GM12878 (cell line): ENCODE measurements around the gene SLC18A3. TPM values are rescaled to one million over a fixed set of nuclear protein-coding genes. Genes with fewer than 3 reads are reported as not detected.

ENCODE experiments used
- ATAC-seq: fragments of 200-7000 bp; cut with Tn5 transposase; 3 replicates; pipeline ENCODE4 v1.9.1; 2020; ENCODE audit warnings: mild to moderate bottlenecking, moderate library complexity
- BruUV-seq: library from RNA; stranded (reverse); fragments of 400-500 nt; replicated peaks from 2 replicates; lab custom pipeline; 2021; lab: Mats Ljungman, UMichigan
- CTCF ChIA-PET: fragments of 300-600 bp; sonication (Branson Sonifier 250); formaldehyde crosslinking; extraction: SDS; loops from one replicate; lab custom pipeline; 2021; ENCODE audit warnings: inconsistent platforms; lab: Yijun Ruan, JAX
- POLR2A ChIA-PET: fragments of 350-600 bp; formaldehyde crosslinking; extraction: SDS; loops from one replicate; lab custom pipeline; 2021; ENCODE audit warnings: inconsistent platforms; lab: Charles Lee
- RAD21 ChIA-PET: fragments of 300-600 bp; sonication (Branson Sonifier 250); formaldehyde crosslinking; loops from one replicate; lab custom pipeline; 2023; ENCODE audit warnings: antibody characterized with exemption; ENCODE audit not compliant: unreplicated experiment; lab: Charles Lee
- SMC1A ChIA-PET: fragments of 300-600 bp; sonication (Branson Sonifier 250); formaldehyde crosslinking; loops from one replicate; lab custom pipeline; 2023; ENCODE audit not compliant: unreplicated experiment, uncharacterized antibody; lab: Charles Lee
- DNase-seq: peaks from one replicate; pipeline ENCODE4 v3.0.0-alpha.2; 2011; ENCODE audit warnings: low read depth, low spot score
- FAIRE-seq: peaks from 3 replicates; lab custom pipeline; 2011; peaks lifted over from hg19 to GRCh38; lab: Jason Lieb, UNC
- H2AFZ ChIP-seq: 2 replicates; pipeline ENCODE4 v1.6.0; 2011; ENCODE audit warnings: low read depth, low read length, control low read depth; ENCODE audit not compliant: control insufficient read depth
- H3K27ac ChIP-seq: 2 replicates; pipeline ENCODE4 v1.5.1; 2011; ENCODE audit warnings: control low read depth; ENCODE audit not compliant: control insufficient read depth, insufficient read depth
- H3K27me3 ChIP-seq, 2 experiments: replicated peaks in 1 of 2; 2 replicates each; pipeline versions ENCODE4 v1.6.0 to v1.6.1; 2011; ENCODE audit warnings: low read length in 1 of 2; ENCODE audit not compliant: control insufficient read depth in 2 of 2, insufficient read depth in 2 of 2
- H3K36me3 ChIP-seq, 2 experiments: 2 replicates each; pipeline ENCODE4 v1.5.1; 2011; ENCODE audit warnings: low read length in 1 of 2; ENCODE audit not compliant: control insufficient read depth in 2 of 2, insufficient read depth in 2 of 2
- H3K4me1 ChIP-seq: 2 replicates; pipeline ENCODE4 v1.6.1; 2011; ENCODE audit warnings: mild to moderate bottlenecking, low read length, moderate library complexity, mixed read lengths; ENCODE audit not compliant: control insufficient read depth, insufficient read depth
- H3K4me2 ChIP-seq: 2 replicates; pipeline ENCODE4 v1.6.0; 2011; ENCODE audit warnings: control low read depth; ENCODE audit not compliant: control insufficient read depth, insufficient read depth
- H3K4me3 ChIP-seq: fragments of 200-600 bp; sonication (generic); 2 replicates; pipeline ENCODE4 v1.5.1; 2016
- H3K79me2 ChIP-seq: 2 replicates; pipeline ENCODE4 v1.6.0; 2011; ENCODE audit warnings: low read length; ENCODE audit not compliant: control insufficient read depth, insufficient read depth
- H3K9ac ChIP-seq: 2 replicates; pipeline ENCODE4 v1.8.0; 2011; ENCODE audit warnings: low read length, control low read depth, mixed read lengths; ENCODE audit not compliant: control insufficient read depth, insufficient read depth
- H3K9me3 ChIP-seq: replicated peaks from 3 replicates; pipeline ENCODE4 v1.5.1; 2011; ENCODE audit warnings: mild to moderate bottlenecking, low read length; ENCODE audit not compliant: control insufficient read depth, insufficient read depth
- H4K20me1 ChIP-seq: 2 replicates; pipeline ENCODE4 v1.6.0; 2011; ENCODE audit not compliant: control insufficient read depth, insufficient read depth
- CBX3 ChIP-seq: fragments of 200-600 bp; sonication (generic); IDR thresholded peaks from 2 replicates; pipeline ENCODE4 v1.6.1; 2016; ENCODE audit warnings: low read depth, borderline replicate concordance
- E4F1 ChIP-seq: fragments of 450-650 bp; IDR thresholded peaks from 2 replicates; pipeline ENCODE4 v1.6.1; 2018; ENCODE audit warnings: borderline replicate concordance, mild to moderate bottlenecking; ENCODE audit not compliant: partially characterized antibody
- HDGF ChIP-seq: fragments of 450-650 bp; IDR thresholded peaks from 2 replicates; pipeline ENCODE4 v1.6.1; 2016; ENCODE audit warnings: antibody characterized with exemption
- KDM1A ChIP-seq: fragments of 200-600 bp; sonication (generic); IDR thresholded peaks from 2 replicates; pipeline ENCODE4 v1.6.1; 2016; ENCODE audit warnings: borderline replicate concordance
- LARP7 ChIP-seq: fragments of 450-650 bp; IDR thresholded peaks from 2 replicates; pipeline ENCODE4 v1.6.1; 2017; ENCODE audit warnings: mild to moderate bottlenecking
- NFIC ChIP-seq: IDR thresholded peaks from 2 replicates; pipeline ENCODE4 v1.6.1; 2012; ENCODE audit warnings: low read depth, mild to moderate bottlenecking, inconsistent platforms, low read length, moderate library complexity
- NFXL1 ChIP-seq: fragments of 450-650 bp; IDR thresholded peaks from 2 replicates; pipeline ENCODE4 v1.6.1; 2017; ENCODE audit warnings: antibody characterized with exemption, mild to moderate bottlenecking, borderline replicate concordance
- RELB ChIP-seq: fragments of 450-650 bp; IDR thresholded peaks from 2 replicates; pipeline ENCODE4 v1.6.1; 2017; ENCODE audit warnings: low read depth, mild to moderate bottlenecking, moderate library complexity
- SMAD5 ChIP-seq: IDR thresholded peaks from 2 replicates; pipeline ENCODE4 v1.6.1; 2016; ENCODE audit warnings: antibody characterized with exemption, low read depth
- SMARCA5 ChIP-seq: fragments of 450-650 bp; IDR thresholded peaks from 2 replicates; pipeline ENCODE4 v1.6.1; 2017; ENCODE audit warnings: mild to moderate bottlenecking
- SMC3 ChIP-seq: IDR thresholded peaks from 2 replicates; pipeline ENCODE4 v1.6.1; 2011; ENCODE audit warnings: low read length, improper control_type of control experiment, borderline replicate concordance
- SREBF1 ChIP-seq: IDR thresholded peaks from 2 replicates; pipeline ENCODE4 v1.6.1; 2012; ENCODE audit warnings: mild to moderate bottlenecking, low read length
- ZBTB40 ChIP-seq: fragments of 450-650 bp; IDR thresholded peaks from 2 replicates; pipeline ENCODE4 v1.6.1; 2016; ENCODE audit warnings: mild to moderate bottlenecking, moderate library complexity, borderline replicate concordance
- ZNF274 ChIP-seq: IDR thresholded peaks from one replicate; pipeline ENCODE4 v1.8.0; 2011; ENCODE audit not compliant: insufficient read length, insufficient read depth
- ZNF622 ChIP-seq: fragments of 450-650 bp; IDR thresholded peaks from 2 replicates; pipeline ENCODE4 v1.6.1; 2017; ENCODE audit warnings: mild to moderate bottlenecking, inconsistent platforms
- ZSCAN29 ChIP-seq: fragments of 450-650 bp; IDR thresholded peaks from 2 replicates; pipeline ENCODE4 v1.6.1; 2017; ENCODE audit warnings: mild to moderate bottlenecking, moderate library complexity
- WGBS: methylation state at CpG from one replicate; pipeline ENCODE4 v1.1.6; 2016; ENCODE audit warnings: low lambda C conversion rate; ENCODE audit not compliant: insufficient replicate concordance, insufficient coverage; ENCODE audit errors: missing lambda C conversion rate; 5-methylcytosine and 5-hydroxymethylcytosine counted together
- in situ Hi-C: fragments of 300-500 bp; cut with MboI; formaldehyde crosslinking; loops from 9 replicates; pipeline ENCODE4 v1.14.3; 2018; ENCODE audit warnings: mixed read lengths
- intact Hi-C: fragments of 100-400 bp; cut with micrococcal nuclease; formaldehyde crosslinking; loops from one replicate; pipeline ENCODE4 v1.14.2; 2022; ENCODE audit not compliant: unreplicated experiment
- polyA plus RNA-seq, 11 experiments: library from polyadenylated mRNA; depleted of rRNA in 4 of 11; unstranded in 6 of 11; stranded (reverse) in 5 of 11; fragments of >200 nt; fragmentation: Nextera tagmentation in 4 of 11; fragmentation: Illumina TruSeq in 1 of 11; extraction: Ambion mirVana in 4 of 11; extraction: Trizol in 1 of 11; gene quantifications; 1 replicate in 1 of 11; 2 replicates in 10 of 11; pipeline versions ENCODE4 v1.2.1 to v1.2.3, GENCODE V29; 2011 to 2016; ENCODE audit warnings: inconsistent platforms in 2 of 11, missing spikeins in 2 of 11, low read depth in 1 of 11
- total RNA-seq, 4 experiments: library from RNA; depleted of rRNA in 3 of 4; stranded (reverse); fragments of >200 nt in 3 of 4; fragmentation: Illumina TruSeq in 1 of 4; extraction: Trizol in 1 of 4; gene quantifications; 2 replicates each; pipeline versions ENCODE4 v1.2.1 to v1.2.3, GENCODE V29; 2013 to 2021

SLC18A3 gene
- total and polyA plus RNA-seq, 10 of the 15 experiments (the other 5 are each of a cell fraction or from before 2014, with no cell fraction given), result not detected

GRCh38 chr10:49596493-49596809 lies 13.7 kb upstream of the SLC18A3 start:
- no peak overlapping the region for H3K27ac ChIP-seq
- no peak for ATAC-seq
- intact Hi-C loops, result no loop called here
- DNase-seq, result no peak
- CTCF ChIA-PET, result interaction anchor here (0.6 to 4.3 kb wide), 4 partner anchors 10 to 684 kb away, joined by 3 to 61 read pairs (median 6); no protein-coding TSS in a partner anchor
- no peak overlapping the region for H2AFZ ChIP-seq
- H3K36me3 ChIP-seq, result no peaks in the 10 kb centered on the region
- no TSS peak for BruUV-seq
- in situ Hi-C loops, result loop anchor here (5.0 to 10.0 kb wide), 2 partner anchors 328 to 621 kb away; no protein-coding TSS in a partner anchor
- H3K27me3 ChIP-seq, result no peaks in the 10 kb centered on the region; a peak in 1 of 4 replicates
- RAD21 ChIA-PET, result interaction anchor here (1.1 to 1.3 kb wide), 2 partner anchors 8 to 57 kb away, joined by 3 read pairs; partner anchors contain the start of gene ERCC6
- H3K4me1 ChIP-seq, result no peaks in the 10 kb centered on the region
- FAIRE-seq, result no peak
- H3K9me3 ChIP-seq, result no peaks in the 10 kb centered on the region
- POLR2A ChIA-PET, result no interaction called here
- 2% methylated on average over 3 of the region's 3 CpGs for WGBS
- no peak overlapping the region for H3K4me3 ChIP-seq
- TF ChIP-seq SMAD5 (no peak), ZNF274 (no peak), ZSCAN29 (no peak), CBX3 (no peak), RELB (no peak), ZNF622 (no peak), NFXL1 (no peak), KDM1A (no peak), LARP7 (no peak), SMARCA5 (no peak), E4F1 (no peak), SREBF1 (no peak), NFIC (no peak), SMC3 (no peak), ZBTB40 (no peak), HDGF (no peak)
- H3K79me2 ChIP-seq, result no peaks in the 10 kb centered on the region
- H3K9ac ChIP-seq, result no peak overlapping the region
- no peaks in the 10 kb centered on the region for H4K20me1 ChIP-seq
- SMC1A ChIA-PET, result interaction anchor here (2.1 kb wide), 1 partner anchor 679 kb away, joined by 9 read pairs; no protein-coding TSS in a partner anchor
- no peak overlapping the region for H3K4me2 ChIP-seq
